T47D (cell line): Measurements from ENCODE around the gene ANO1.

Experiments
- DNase-seq, 2 experiments: peaks; one replicate each; pipeline versions ENCODE4 v3.0.0 to v3.0.0-alpha.2; 2011 to 2012; ENCODE audit warnings: low read depth in 1 of 2, low spot score in 1 of 2
- JUND ChIP-seq: IDR thresholded peaks from 2 replicates; pipeline ENCODE4 v1.6.1; 2012; ENCODE audit warnings: low read depth
- in situ Hi-C: cut with HindIII; loops from 2 replicates; pipeline ENCODE4 v1.10.0; 2016; ENCODE audit warnings: low sequenced_read_pairs, low pct_unique_long_range_greater_than_20kb

The ANO1 gene

GRCh38 chr11:70230151-70230839, 152.2 kb downstream of the ANO1 start:
- in situ Hi-C loops = no loop called here

GRCh38 chr11:70230840-70231710, 153.0 kb downstream of the ANO1 start:
- no peak for TF ChIP-seq JUND
- in situ Hi-C loops = no loop called here
- no peak for DNase-seq

More at GRCh38 chr11:70230151-70230839, 152.2 kb downstream of the ANO1 start:
- no peak for DNase-seq
- no peak for TF ChIP-seq JUND

- no peak for TF ChIP-seq JUND
These were observed 154.9 kb downstream of the ANO1 start for GRCh38 chr11:70233034-70233433.

GRCh38 chr11:70233511-70233934, 155.4 kb downstream of the ANO1 start:
- in situ Hi-C loops = no loop called here
- TF ChIP-seq JUND = peak; percentile 95
- DNase-seq = peak; percentile 77 to 97

More at GRCh38 chr11:70233034-70233433, 154.9 kb downstream of the ANO1 start:
- no peak for DNase-seq
- in situ Hi-C loops = no loop called here

- no peak for TF ChIP-seq JUND
- in situ Hi-C loops = no loop called here
These were observed 155.8 kb downstream of the ANO1 start for GRCh38 chr11:70233962-70234361.

More at GRCh38 chr11:70233962-70234361, 155.8 kb downstream of the ANO1 start:
- DNase-seq = no peak
